ENCODE data around the gene STX18. TPM values are rescaled to one million over a fixed set of nuclear protein-coding genes. Genes with fewer than 3 reads are reported as not detected.

STX18 gene
- total and polyA plus RNA-seq, 10 of the 15 experiments (the other 5 are each of a cell fraction or from before 2014, with no cell fraction given): 8.2 to 46.6 (median 31.1) TPM

DNA sequence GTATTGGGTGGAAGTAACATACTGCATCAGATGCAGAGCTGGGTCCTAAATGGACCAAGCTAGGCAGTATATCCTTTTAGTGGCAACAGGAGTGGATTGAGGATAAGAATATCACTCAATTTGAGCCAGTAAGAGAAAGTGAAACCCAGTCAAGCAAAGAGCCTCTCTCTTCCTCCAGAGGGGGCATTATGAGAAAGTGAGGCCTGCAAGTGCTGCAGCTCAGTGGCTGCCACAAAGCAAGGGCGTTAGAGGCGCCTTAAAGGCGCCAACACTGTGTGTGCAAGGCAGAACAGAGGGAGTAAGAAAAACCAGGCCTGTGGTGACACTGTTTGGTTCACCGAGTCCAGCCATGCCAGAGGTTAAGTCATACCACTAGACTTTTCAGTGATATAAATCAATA lies 17.5 kb downstream of the STX18 start:
- peaks cover 30% of the 10 kb centered on the region for H3K4me1 ChIP-seq (ENCODE audit: control insufficient read depth, insufficient read depth, low read length)
- TF ChIP-seq PML (IDR thresholded peaks at IDR 0.05; ENCODE audit: low read length): 0 out of 2 replicates have a peak, but pooled peaks have one; percentile 29
- TF ChIP-seq USF1 (IDR thresholded peaks at IDR 0.05; ENCODE audit: borderline replicate concordance, extremely low read length, insufficient read depth, low read depth, low read length): no peak
- TF ChIP-seq ATF7 (IDR thresholded peaks at IDR 0.05; ENCODE audit: low read depth): 0 out of 2 replicates have a peak, but pooled peaks have one; percentile 25
- TF ChIP-seq SMC3 (IDR thresholded peaks at IDR 0.05; ENCODE audit: borderline replicate concordance, low read length): peak; percentile 37; the same call in 1 of the 2 replicates
- no peak for TF ChIP-seq NFXL1 (IDR thresholded peaks at IDR 0.05; ENCODE audit: borderline replicate concordance)
- no peak for TF ChIP-seq SRF (IDR thresholded peaks at IDR 0.05; ENCODE audit: low read depth in 2 of 2, low read length in 2 of 2)
- TF ChIP-seq RAD21 (IDR thresholded peaks at IDR 0.05; ENCODE audit: insufficient read depth, low read depth, low read length): peak; percentile 28; the same call in 1 of the 2 replicates
- 0 out of 2 replicates have a peak, but pooled peaks have one; percentile 25 for TF ChIP-seq CREM (IDR thresholded peaks at IDR 0.05; ENCODE audit: low read depth)
- TF ChIP-seq, protein P1, sequence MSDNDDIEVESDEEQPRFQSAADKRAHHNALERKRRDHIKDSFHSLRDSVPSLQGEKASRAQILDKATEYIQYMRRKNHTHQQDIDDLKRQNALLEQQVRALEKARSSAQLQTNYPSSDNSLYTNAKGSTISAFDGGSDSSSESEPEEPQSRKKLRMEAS (IDR thresholded peaks at IDR 0.05; ENCODE audit: low read depth, low read length): no peak
- TF ChIP-seq JUND (IDR thresholded peaks at IDR 0.05; ENCODE audit: low read depth, low read length): no peak
- 0 out of 4 replicates have a peak, but pooled peaks have one; percentile 13 to 20 for TF ChIP-seq BHLHE40 (IDR thresholded peaks at IDR 0.05; ENCODE audit: borderline replicate concordance in 1 of 2, low read depth in 2 of 2, low read length in 1 of 2)
- TF ChIP-seq JUNB (IDR thresholded peaks at IDR 0.05): peak; percentile 11; the same call in 1 of the 2 replicates
- no peak for TF ChIP-seq FOS (IDR thresholded peaks at IDR 0.05; ENCODE audit: borderline replicate concordance, extremely low read depth, insufficient read length)
- peak; percentile 42 for TF ChIP-seq DPF2 (IDR thresholded peaks at IDR 0.05)
- no peak for TF ChIP-seq POLR2AphosphoS5 (IDR thresholded peaks at IDR 0.05; ENCODE audit: low read length)
- TF ChIP-seq NRF1 (conservative IDR thresholded peaks at IDR 0.05; ENCODE audit: low read depth, low read length): no peak
- TF ChIP-seq SP1 (IDR thresholded peaks at IDR 0.05; ENCODE audit: low read depth, low read length): peak; percentile 13
- TF ChIP-seq TAF1 (IDR thresholded peaks at IDR 0.05; ENCODE audit: borderline replicate concordance, low read depth, low read length): peak; percentile 22; the same call in 1 of the 2 replicates
- TF ChIP-seq PAX5 (IDR thresholded peaks at IDR 0.05; ENCODE audit: borderline replicate concordance, low read depth, low read length): peak; percentile 88
- TF ChIP-seq, protein P2, sequence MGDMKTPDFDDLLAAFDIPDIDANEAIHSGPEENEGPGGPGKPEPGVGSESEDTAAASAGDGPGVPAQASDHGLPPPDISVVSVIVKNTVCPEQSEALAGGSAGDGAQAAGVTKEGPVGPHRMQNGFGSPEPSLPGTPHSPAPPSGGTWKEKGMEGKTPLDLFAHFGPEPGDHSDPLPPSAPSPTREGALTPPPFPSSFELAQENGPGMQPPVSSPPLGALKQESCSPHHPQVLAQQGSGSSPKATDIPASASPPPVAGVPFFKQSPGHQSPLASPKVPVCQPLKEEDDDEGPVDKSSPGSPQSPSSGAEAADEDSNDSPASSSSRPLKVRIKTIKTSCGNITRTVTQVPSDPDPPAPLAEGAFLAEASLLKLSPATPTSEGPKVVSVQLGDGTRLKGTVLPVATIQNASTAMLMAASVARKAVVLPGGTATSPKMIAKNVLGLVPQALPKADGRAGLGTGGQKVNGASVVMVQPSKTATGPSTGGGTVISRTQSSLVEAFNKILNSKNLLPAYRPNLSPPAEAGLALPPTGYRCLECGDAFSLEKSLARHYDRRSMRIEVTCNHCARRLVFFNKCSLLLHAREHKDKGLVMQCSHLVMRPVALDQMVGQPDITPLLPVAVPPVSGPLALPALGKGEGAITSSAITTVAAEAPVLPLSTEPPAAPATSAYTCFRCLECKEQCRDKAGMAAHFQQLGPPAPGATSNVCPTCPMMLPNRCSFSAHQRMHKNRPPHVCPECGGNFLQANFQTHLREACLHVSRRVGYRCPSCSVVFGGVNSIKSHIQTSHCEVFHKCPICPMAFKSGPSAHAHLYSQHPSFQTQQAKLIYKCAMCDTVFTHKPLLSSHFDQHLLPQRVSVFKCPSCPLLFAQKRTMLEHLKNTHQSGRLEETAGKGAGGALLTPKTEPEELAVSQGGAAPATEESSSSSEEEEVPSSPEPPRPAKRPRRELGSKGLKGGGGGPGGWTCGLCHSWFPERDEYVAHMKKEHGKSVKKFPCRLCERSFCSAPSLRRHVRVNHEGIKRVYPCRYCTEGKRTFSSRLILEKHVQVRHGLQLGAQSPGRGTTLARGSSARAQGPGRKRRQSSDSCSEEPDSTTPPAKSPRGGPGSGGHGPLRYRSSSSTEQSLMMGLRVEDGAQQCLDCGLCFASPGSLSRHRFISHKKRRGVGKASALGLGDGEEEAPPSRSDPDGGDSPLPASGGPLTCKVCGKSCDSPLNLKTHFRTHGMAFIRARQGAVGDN (IDR thresholded peaks at IDR 0.05): no peak

More for the DNA sequence above, 17.5 kb downstream of the STX18 start:
- Histone ChIP-seq H3K27me3 (replicated peaks in 1 of 2; ENCODE audit: control insufficient read depth in 2 of 2, insufficient read depth in 2 of 2, low read length in 1 of 2) (no peaks in the 10 kb centered on the region), H3K36me3 (ENCODE audit: control insufficient read depth in 2 of 2, insufficient read depth in 2 of 2, low read length in 1 of 2) (peaks cover 5 to 8% of the 10 kb centered on the region in 2 experiments), H3K27ac (ENCODE audit: control insufficient read depth, insufficient read depth) (peak overlapping the region; percentile 76), H3K9ac (ENCODE audit: control insufficient read depth, insufficient read depth, low read length) (peak overlapping the region; percentile 36; the same call in 1 of the 2 replicates), H3K79me2 (ENCODE audit: control insufficient read depth, insufficient read depth, low read length) (peaks cover 44% of the 10 kb centered on the region), H3K4me2 (ENCODE audit: control insufficient read depth, insufficient read depth) (peak overlapping the region; percentile 82), H4K20me1 (ENCODE audit: control insufficient read depth, insufficient read depth) (no peaks in the 10 kb centered on the region), H2AFZ (ENCODE audit: control insufficient read depth, low read depth, low read length) (no peak overlapping the region; the same call in 1 of the 2 replicates), H3K9me3 (replicated peaks; ENCODE audit: control insufficient read depth, insufficient read depth, low read length) (no peaks in the 10 kb centered on the region), H3K4me3 (peak overlapping the region; percentile 42)
- POLR2A ChIA-PET: interaction anchor here (0.8 to 2.8 kb wide), 5 partner anchors 14 to 33 kb away, joined by 4 to 15 read pairs (median 7); partner anchors contain the start of gene STX18
- SMC1A ChIA-PET (ENCODE audit: uncharacterized antibody, unreplicated experiment): interaction anchor here (0.9 to 14.4 kb wide), 16 partner anchors 9 to 360 kb away, joined by 3 to 175 read pairs (median 7); partner anchors contain the start of gene STX18
- peak; percentile 96 for FAIRE-seq
- no TSS peak for BruUV-seq (replicated peaks)
- CTCF ChIA-PET: interaction anchor here (0.5 to 8.8 kb wide), 20 partner anchors 8 to 356 kb away, joined by 3 to 134 read pairs (median 4); partner anchors contain the start of gene STX18
- RAD21 ChIA-PET (ENCODE audit: unreplicated experiment): interaction anchor here (1.1 to 6.3 kb wide), 5 partner anchors 10 to 238 kb away, joined by 3 to 58 read pairs (median 12); partner anchors contain the start of gene STX18
- DNase-seq (ENCODE audit: low read depth, low spot score): peak; percentile 76
- in situ Hi-C loops (cut with MboI): no loop called here
- 0% methylated on average over 4 of the region's 4 CpGs for WGBS (ENCODE audit: insufficient coverage, insufficient replicate concordance, low lambda C conversion rate, missing lambda C conversion rate)
- intact Hi-C loops (cut with micrococcal nuclease; ENCODE audit: unreplicated experiment): loop anchor here (1.0 kb wide), 1 partner anchor 32 kb away; no protein-coding TSS in a partner anchor
- peak; percentile 98 for ATAC-seq
